NAMALWA (cell line): ENCODE data around the gene FOXO4.

Experiments used
- DNase-seq: peaks from one replicate; pipeline ENCODE4 v3.0.0-alpha.2; 2015; ENCODE audit warnings: low spot score

Gene FOXO4

DNA sequence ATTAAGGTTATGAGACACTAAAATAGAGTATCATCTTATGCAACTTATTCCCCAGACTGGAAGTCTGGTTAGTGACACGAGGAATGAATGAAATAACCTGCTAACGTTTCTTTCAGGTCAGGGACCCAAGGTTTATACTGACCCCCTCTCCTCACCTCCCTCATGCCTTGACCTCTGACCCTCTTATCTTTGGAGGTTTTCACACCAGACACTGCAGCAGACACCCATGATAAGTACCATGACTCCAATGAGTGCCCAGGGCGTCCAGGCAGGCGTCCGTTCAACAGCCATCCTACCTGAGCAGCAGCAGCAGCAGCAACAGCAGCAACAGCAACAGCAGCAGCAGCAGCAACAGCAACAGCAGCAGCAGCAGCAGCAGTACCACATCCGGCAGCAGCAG, 44.8 kb downstream of the FOXO4 start:
- no peak for DNase-seq

DNA sequence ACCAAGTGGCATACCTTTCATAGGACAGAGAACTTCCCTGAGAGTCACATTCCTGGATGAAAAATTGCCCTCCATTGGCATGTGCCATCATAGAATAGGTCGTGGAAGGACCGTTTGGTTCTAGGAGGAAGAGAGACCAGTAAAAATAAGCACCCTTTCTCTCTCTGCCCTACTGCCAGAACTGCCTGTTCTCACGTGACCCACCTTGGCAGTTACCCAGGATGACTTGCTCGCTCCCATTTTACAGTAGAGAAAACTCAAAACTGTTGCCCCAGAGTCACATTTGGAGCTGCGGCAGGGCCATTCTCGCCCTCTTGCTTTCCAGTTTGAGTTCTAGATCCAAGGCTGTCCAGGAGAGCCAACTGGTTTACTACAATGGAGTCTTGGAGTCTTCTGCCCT, 47.9 kb downstream of the FOXO4 start:
- DNase-seq, result no peak

DNA sequence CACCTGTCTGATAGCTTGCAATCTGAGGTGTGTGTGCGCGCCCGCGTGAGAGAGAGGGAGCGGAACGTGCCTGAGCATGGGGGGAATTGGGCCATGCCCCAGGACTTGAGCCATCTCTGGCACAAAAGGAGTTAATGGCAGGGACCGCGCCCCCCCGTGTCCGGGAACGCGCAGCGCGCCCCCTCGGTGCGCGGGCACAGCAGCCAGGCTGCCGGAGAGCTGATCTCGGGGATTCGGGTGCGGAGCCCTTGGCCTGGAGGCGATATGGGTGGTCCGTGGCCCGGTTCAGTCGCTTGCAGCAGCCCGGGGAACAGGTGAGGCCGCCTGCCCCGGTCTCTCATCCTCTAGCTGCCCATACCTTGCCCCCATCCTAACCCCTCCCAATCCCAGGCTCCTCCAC, 49.0 kb downstream of the FOXO4 start, which contains the start of gene NLGN3:
NLGN3 (plus strand) TSS at position 191 of the 400 bp plus-strand sequence. CDS start 2,909 bp downstream, outside the sequence.
- DNase-seq, result no peak

DNA sequence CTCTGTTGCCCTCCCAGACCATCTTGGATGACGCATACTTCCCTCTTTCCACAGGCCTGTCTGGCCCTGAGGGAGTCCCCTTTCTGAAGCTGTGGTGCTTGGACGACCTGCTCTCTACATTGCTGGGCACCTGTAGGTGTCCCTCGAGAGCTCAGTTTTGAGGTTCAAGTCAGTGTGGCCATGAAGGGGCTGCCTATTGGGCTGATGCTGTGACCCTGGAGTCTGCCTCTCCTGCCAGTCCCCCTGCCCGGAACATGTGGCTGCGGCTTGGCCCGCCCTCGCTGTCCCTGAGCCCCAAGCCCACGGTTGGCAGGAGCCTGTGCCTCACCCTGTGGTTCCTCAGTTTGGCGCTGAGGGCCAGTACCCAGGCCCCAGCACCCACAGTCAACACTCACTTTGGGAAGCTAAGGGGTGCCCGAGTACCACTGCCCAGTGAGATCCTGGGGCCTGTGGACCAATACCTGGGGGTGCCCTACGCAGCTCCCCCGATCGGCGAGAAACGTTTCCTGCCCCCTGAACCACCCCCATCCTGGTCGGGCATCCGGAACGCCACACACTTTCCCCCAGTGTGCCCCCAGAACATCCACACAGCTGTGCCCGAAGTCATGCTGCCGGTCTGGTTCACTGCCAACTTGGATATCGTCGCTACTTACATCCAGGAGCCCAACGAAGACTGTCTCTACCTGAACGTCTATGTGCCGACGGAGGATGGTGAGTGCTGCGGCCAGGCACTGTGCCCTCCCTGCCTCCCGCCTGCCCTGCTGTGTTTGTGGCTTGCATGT, 52.0 kb downstream of the FOXO4 start:
- DNase-seq, result no peak

DNA sequence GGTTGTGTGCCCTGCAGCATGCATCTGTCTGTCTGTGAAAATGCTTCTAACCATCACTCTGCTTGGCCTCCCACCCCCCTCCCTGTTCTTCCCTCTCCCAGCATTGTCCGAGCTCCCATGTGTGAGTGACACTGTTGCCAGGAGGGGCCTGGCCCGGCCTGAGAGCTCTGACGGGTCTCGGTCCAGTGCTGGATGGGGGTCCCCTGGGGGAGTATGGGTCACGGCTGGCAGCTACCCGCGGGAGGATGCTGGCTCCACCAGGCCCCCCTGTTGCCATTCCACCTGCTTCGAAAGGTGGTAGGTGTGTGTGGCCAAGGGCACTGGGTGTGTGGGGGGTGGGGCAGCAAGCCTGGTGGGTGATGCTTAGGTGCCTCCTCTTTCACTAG, 52.6 kb downstream of the FOXO4 start:
- DNase-seq, result no peak

DNA sequence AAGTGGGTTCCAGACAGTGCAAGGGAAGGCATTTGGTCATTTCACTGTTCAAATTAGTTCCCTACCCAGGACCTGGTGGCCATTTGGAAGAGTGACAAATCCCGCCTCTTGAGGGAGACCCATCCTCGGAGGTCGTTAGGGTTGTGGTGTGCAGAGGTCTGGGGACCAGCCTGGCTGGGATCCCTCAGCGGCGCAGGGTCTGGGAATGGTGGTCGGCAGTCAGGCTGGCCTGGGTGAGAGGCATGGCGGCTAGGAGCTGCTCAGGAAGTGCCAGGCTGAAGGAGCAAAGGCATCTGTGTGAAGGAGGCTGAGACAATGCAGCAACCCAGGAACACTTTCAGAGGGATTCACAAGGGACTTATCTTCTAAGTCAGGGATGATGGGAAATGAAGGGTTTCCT, 55.7 kb downstream of the FOXO4 start:
- DNase-seq, result no peak
